Measurements from ENCODE around the gene ICA1. TPM values are rescaled to one million over a fixed set of nuclear protein-coding genes. Genes with fewer than 3 reads are reported as not detected.
"Not testable (repeated sequence)": the region's sequence is repeated elsewhere in the genome, so short reads cannot be mapped to it uniquely, and the experiment has no call there.

ICA1 gene
- total and polyA plus RNA-seq, 4 donors = 16.5 to 54.6 (median 30.8) TPM

DNA sequence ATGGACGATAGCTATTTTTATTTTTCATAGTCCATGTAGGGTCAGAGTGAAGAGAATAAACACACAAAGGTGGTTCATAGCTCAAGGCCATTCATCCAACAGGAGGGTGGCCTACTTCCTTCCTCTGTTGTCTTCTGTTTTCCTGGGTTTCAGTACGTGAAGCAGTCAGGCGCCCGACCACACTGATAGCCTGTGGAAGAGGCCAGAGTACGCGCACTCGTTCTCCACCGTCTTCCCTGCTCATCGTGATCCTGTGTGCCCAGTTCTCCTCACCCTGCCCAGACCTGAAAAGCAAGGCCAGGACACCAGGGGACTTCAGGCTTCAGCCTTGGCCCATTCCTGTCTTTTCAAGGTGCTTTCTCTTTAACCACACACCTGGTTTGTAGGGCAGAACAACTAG, 158.7 kb downstream of the ICA1 start:
- WGBS, 2 donors = 83 to 86% methylated on average over 9 of the region's 9 CpGs
- DNase-seq (no peak), ATAC-seq (ENCODE audit: insufficient read depth, low FRiP score) (no peak)
- Histone ChIP-seq H3K27me3 (ENCODE audit: control insufficient read depth in 3 of 3, insufficient read depth in 3 of 3, low read length in 2 of 3) (no peaks in the 10 kb centered on the region), H3K9me3 (ENCODE audit: control insufficient read depth in 4 of 4, insufficient read depth in 3 of 4, low read length in 3 of 4) (peaks cover 0 to 5% (median 1%) of the 10 kb centered on the region in 4 donors), H3K9ac (ENCODE audit: insufficient read depth in 1 of 2, low read length in 2 of 2) (no peak overlapping the region), H3K36me3 (ENCODE audit: control insufficient read depth in 4 of 4, insufficient read depth in 4 of 4, low read length in 4 of 4) (no peaks in the 10 kb centered on the region), H3K4me1 (ENCODE audit: control insufficient read depth in 5 of 5, insufficient read depth in 5 of 5, low read length in 5 of 5) (no peaks in the 10 kb centered on the region), H3K27ac (ENCODE audit: low read depth in 1 of 2, low read length in 1 of 2) (no peak overlapping the region), H3K4me3 (no peak overlapping the region)
- no peak for TF ChIP-seq CTCF (IDR thresholded peaks at IDR 0.05; ENCODE audit: control extremely low read depth, extremely low read depth)

GRCh38 chr7:8101292-8101691, 160.7 kb downstream of the ICA1 start:
- not testable (repeated sequence) for H3K9ac ChIP-seq (ENCODE audit: insufficient read depth in 1 of 2, low read length in 2 of 2); H3K4me3 ChIP-seq; DNase-seq; H3K27ac ChIP-seq (ENCODE audit: low read depth in 1 of 2, low read length in 1 of 2); H3K4me1 ChIP-seq (ENCODE audit: control insufficient read depth in 5 of 5, insufficient read depth in 5 of 5, low read length in 5 of 5); ATAC-seq (ENCODE audit: insufficient read depth, low FRiP score); H3K36me3 ChIP-seq (ENCODE audit: control insufficient read depth in 4 of 4, insufficient read depth in 4 of 4, low read length in 4 of 4); H3K9me3 ChIP-seq (ENCODE audit: control insufficient read depth in 4 of 4, insufficient read depth in 3 of 4, low read length in 3 of 4); H3K27me3 ChIP-seq (ENCODE audit: control insufficient read depth in 3 of 3, insufficient read depth in 3 of 3, low read length in 2 of 3)
- WGBS, 2 donors = 93% methylated on average over 4 of the region's 4 CpGs

- H3K27me3 ChIP-seq (ENCODE audit: control insufficient read depth in 3 of 3, insufficient read depth in 3 of 3, low read length in 2 of 3) = no peaks in the 10 kb centered on the region
- no peak overlapping the region for H3K9ac ChIP-seq (ENCODE audit: insufficient read depth in 1 of 2, low read length in 2 of 2)
- TF ChIP-seq CTCF (IDR thresholded peaks at IDR 0.05; ENCODE audit: control extremely low read depth, extremely low read depth) = no peak
- no peaks in the 10 kb centered on the region for H3K4me1 ChIP-seq (ENCODE audit: control insufficient read depth in 5 of 5, insufficient read depth in 5 of 5, low read length in 5 of 5)
- H3K9me3 ChIP-seq (ENCODE audit: control insufficient read depth in 4 of 4, insufficient read depth in 3 of 4, low read length in 3 of 4) = peaks cover 0 to 4% (median 0%) of the 10 kb centered on the region in 4 donors
- no peak overlapping the region for H3K4me3 ChIP-seq
- H3K27ac ChIP-seq (ENCODE audit: low read depth in 1 of 2, low read length in 1 of 2) = no peak overlapping the region
- no peaks in the 10 kb centered on the region for H3K36me3 ChIP-seq (ENCODE audit: control insufficient read depth in 4 of 4, insufficient read depth in 4 of 4, low read length in 4 of 4)
- ATAC-seq (ENCODE audit: insufficient read depth, low FRiP score) (no peak), DNase-seq (no peak)
- WGBS, 2 donors = 94 to 96% methylated on average over 8 of the region's 8 CpGs
These were observed 167.5 kb downstream of the ICA1 start for GRCh38 chr7:8094164-8095140.

DNA sequence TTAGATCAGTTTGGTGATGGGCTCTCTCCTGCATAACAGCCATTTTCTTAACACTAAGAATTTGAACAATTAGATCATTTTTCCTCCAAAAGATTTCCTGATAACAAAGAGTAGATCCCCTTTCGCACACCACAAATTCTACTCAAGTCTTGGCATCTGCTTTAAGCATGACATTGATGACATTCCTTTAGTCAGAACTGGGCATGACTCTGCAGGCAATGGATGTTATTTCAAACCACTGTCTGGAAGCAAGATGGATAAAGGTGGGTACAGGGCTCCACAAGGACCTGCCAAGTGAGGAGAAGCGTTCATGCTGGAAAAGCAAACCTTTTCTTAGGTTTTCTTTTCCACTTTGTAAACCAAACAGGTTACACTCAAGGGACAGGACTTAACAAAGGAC, 169.8 kb downstream of the ICA1 start:
- no peak for DNase-seq
- Histone ChIP-seq H3K4me3 (no peak overlapping the region), H3K9me3 (ENCODE audit: control insufficient read depth in 4 of 4, insufficient read depth in 3 of 4, low read length in 3 of 4) (peaks cover 0 to 4% (median 0%) of the 10 kb centered on the region in 4 donors), H3K4me1 (ENCODE audit: control insufficient read depth in 5 of 5, insufficient read depth in 5 of 5, low read length in 5 of 5) (no peaks in the 10 kb centered on the region), H3K9ac (ENCODE audit: insufficient read depth in 1 of 2, low read length in 2 of 2) (no peak overlapping the region), H3K27me3 (ENCODE audit: control insufficient read depth in 3 of 3, insufficient read depth in 3 of 3, low read length in 2 of 3) (no peaks in the 10 kb centered on the region), H3K27ac (ENCODE audit: low read depth in 1 of 2, low read length in 1 of 2) (no peak overlapping the region), H3K36me3 (ENCODE audit: control insufficient read depth in 4 of 4, insufficient read depth in 4 of 4, low read length in 4 of 4) (no peaks in the 10 kb centered on the region)
- ATAC-seq (ENCODE audit: insufficient read depth, low FRiP score) = no peak
- 89 to 95% methylated on average over 2 of the region's 2 CpGs for WGBS, 2 donors
- TF ChIP-seq CTCF (IDR thresholded peaks at IDR 0.05; ENCODE audit: control extremely low read depth, extremely low read depth) = no peak
